GM23248 (cell line): ENCODE results near the gene RGS14.

Source experiments
- EZH2 ChIP-seq: fragments of 200-600 bp; sonication (generic); IDR thresholded peaks from 2 replicates; pipeline ENCODE4 v1.6.1; 2018; ENCODE audit warnings: antibody characterized with exemption, mild to moderate bottlenecking; ENCODE audit not compliant: insufficient read depth, poor library complexity, severe bottlenecking
- EZH2phosphoT487 ChIP-seq: fragments of 200-600 bp; sonication (generic); IDR thresholded peaks from 2 replicates; pipeline ENCODE4 v1.6.1; 2018; ENCODE audit warnings: antibody characterized with exemption, moderate library complexity, mild to moderate bottlenecking, low read depth; ENCODE audit not compliant: insufficient read depth

DNA sequence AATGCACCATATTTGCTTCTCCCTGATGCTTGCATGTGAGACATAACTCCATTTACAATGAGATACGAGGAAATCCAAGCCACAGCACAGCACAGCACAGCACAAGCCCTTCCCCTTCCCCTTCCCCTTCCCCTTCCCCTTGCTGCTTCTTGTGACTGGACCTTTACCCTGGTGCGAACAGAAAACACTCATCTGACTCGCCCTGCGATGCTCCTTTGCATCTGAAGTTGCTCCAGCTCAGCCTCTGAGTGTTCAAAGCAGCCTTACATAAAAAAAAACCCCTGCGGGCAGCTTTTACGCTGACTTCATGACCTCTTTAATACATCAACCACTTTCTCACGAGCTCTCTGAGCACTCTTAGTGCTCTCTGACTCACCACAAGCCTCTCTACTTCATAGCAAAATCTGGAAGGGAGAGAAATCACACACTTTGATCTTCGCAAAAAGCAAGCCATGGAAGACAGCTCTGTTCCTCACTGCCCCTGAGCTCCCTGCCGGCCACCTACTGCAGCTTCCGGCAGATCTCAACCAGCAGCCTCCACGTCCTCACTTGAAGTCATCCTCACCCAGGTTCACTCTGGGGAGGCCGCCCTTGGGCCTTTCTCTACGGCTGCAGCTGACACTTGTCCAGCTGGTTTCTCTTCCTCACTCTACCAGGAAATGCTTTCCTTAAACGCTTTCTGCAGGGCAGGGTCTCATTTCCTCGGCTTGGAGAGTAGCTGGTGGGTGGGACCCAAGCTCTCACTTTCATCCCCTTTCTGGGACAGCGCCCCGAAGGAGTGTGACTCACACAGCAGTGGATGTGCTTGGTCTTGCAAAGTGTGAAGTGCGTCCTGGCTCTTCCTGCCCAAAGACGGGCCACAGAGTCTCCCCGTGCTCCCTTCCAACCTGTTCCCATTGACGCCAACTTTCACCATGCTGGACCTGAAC is 31.8 kb downstream of the RGS14 start:
- TF ChIP-seq EZH2 (no peak), EZH2phosphoT487 (no peak)
